ENCODE results near the gene BRCA2. TPM values are rescaled to one million over a fixed set of nuclear protein-coding genes. Genes with fewer than 3 reads are reported as not detected.
"Not testable (repeated sequence)": the region's sequence is repeated elsewhere in the genome, so short reads cannot be mapped to it uniquely, and the experiment has no call there.

BRCA2 gene
- polyA plus RNA-seq, 3 donors: 7.8 to 8.3 (median 8.3) TPM

GRCh38 chr13:32309312-32310133 is 5.8 kb upstream of the BRCA2 start:
- no peak for DNase-seq (ENCODE audit: extremely low read depth in 1 of 11, low read depth in 9 of 11, low spot score in 4 of 11)

- DNase-seq (ENCODE audit: extremely low read depth in 1 of 11, low read depth in 9 of 11, low spot score in 4 of 11): peak in 7 of 11 donors; percentile 17 to 60 (median 41)
These were observed 5.1 kb upstream of the BRCA2 start for GRCh38 chr13:32310134-32310706.

GRCh38 chr13:32311188-32311897 is 4.0 kb upstream of the BRCA2 start:
- DNase-seq (ENCODE audit: extremely low read depth in 1 of 11, low read depth in 9 of 11, low spot score in 4 of 11): no peak

- DNase-seq (ENCODE audit: extremely low read depth in 1 of 11, low read depth in 9 of 11, low spot score in 4 of 11): peak in 8 of 11 donors; percentile 17 to 54 (median 35)
These were observed 754 bp upstream of the BRCA2 start for GRCh38 chr13:32314271-32315237.

DNA sequence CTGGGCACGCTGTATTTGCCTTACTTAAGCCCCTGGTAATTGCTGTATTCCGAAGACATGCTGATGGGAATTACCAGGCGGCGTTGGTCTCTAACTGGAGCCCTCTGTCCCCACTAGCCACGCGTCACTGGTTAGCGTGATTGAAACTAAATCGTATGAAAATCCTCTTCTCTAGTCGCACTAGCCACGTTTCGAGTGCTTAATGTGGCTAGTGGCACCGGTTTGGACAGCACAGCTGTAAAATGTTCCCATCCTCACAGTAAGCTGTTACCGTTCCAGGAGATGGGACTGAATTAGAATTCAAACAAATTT is 676 bp downstream of the BRCA2 start:
- DNase-seq (ENCODE audit: extremely low read depth in 1 of 11, low read depth in 9 of 11, low spot score in 4 of 11): no peak

GRCh38 chr13:32316501-32316900 is 1.2 kb downstream of the BRCA2 start:
- no peak for DNase-seq (ENCODE audit: extremely low read depth in 1 of 11, low read depth in 9 of 11, low spot score in 4 of 11)

GRCh38 chr13:32317716-32318465 is 2.6 kb downstream of the BRCA2 start:
- no peak for DNase-seq (ENCODE audit: extremely low read depth in 1 of 11, low read depth in 9 of 11, low spot score in 4 of 11)

GRCh38 chr13:32320528-32320927 is 5.2 kb downstream of the BRCA2 start:
- DNase-seq (ENCODE audit: extremely low read depth in 1 of 11, low read depth in 9 of 11, low spot score in 4 of 11): no peak

- DNase-seq (ENCODE audit: extremely low read depth in 1 of 11, low read depth in 9 of 11, low spot score in 4 of 11): no peak
These were observed 8.6 kb downstream of the BRCA2 start for GRCh38 chr13:32323912-32324311.

DNA sequence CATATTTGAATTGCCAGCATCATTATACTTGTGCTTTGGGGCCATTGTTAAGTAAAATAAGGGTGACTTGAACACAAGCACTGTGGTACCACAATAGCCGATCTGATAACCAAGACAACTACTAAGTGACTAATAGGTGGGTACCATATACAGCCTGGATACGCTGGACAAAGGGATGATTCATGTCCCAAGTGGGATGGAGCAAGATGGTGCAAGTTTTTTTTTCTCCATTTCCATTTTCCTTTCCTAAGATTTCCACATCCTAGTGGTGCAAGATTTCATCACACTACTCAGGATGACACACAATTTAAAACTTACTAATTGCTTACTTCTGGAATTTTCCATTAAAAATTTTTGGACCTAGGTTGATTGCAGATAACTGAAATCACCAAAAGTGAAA is 15.1 kb downstream of the BRCA2 start:
- no peak for DNase-seq (ENCODE audit: extremely low read depth in 1 of 11, low read depth in 9 of 11, low spot score in 4 of 11)

DNA sequence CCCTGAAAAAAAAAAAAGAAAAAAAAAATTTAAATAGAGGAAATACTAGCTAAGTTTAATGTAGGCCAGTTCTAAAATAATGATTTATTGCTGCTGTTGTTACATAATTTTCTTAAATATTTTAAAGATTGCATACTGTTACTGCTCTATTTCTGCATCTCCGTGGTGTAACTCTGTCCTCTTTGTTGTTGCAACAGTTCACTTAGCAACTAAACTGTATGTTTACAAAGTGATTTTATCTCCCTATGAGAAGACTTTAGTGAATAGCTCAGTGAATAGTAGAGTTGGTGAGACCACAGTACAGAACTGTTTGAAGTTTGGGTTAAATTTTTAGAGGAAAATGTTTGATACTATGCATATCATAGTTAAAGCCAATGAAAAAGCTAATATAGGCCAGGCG is 19.4 kb downstream of the BRCA2 start:
- DNase-seq (ENCODE audit: extremely low read depth in 1 of 11, low read depth in 9 of 11, low spot score in 4 of 11): no peak

DNA sequence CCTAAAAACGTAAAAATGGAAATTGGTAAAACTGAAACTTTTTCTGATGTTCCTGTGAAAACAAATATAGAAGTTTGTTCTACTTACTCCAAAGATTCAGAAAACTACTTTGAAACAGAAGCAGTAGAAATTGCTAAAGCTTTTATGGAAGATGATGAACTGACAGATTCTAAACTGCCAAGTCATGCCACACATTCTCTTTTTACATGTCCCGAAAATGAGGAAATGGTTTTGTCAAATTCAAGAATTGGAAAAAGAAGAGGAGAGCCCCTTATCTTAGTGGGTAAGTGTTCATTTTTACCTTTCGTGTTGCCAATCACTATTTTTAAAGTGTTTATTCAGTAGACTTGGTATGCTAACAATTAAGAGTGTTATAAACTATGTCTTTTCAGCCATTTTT is 25.6 kb downstream of the BRCA2 start:
- no peak for DNase-seq (ENCODE audit: extremely low read depth in 1 of 11, low read depth in 9 of 11, low spot score in 4 of 11)

GRCh38 chr13:32347651-32348050 is 32.3 kb downstream of the BRCA2 start:
- DNase-seq (ENCODE audit: extremely low read depth in 1 of 11, low read depth in 9 of 11, low spot score in 4 of 11): no peak

- DNase-seq (ENCODE audit: extremely low read depth in 1 of 11, low read depth in 9 of 11, low spot score in 4 of 11): not testable (repeated sequence)
These were observed 35.6 kb downstream of the BRCA2 start for GRCh38 chr13:32350839-32351441.

- DNase-seq (ENCODE audit: extremely low read depth in 1 of 11, low read depth in 9 of 11, low spot score in 4 of 11): no peak
These were observed 38.7 kb downstream of the BRCA2 start for GRCh38 chr13:32354040-32354439.

- DNase-seq (ENCODE audit: extremely low read depth in 1 of 11, low read depth in 9 of 11, low spot score in 4 of 11): not testable (repeated sequence)
These were observed 40.6 kb downstream of the BRCA2 start for GRCh38 chr13:32355935-32356334.

DNA sequence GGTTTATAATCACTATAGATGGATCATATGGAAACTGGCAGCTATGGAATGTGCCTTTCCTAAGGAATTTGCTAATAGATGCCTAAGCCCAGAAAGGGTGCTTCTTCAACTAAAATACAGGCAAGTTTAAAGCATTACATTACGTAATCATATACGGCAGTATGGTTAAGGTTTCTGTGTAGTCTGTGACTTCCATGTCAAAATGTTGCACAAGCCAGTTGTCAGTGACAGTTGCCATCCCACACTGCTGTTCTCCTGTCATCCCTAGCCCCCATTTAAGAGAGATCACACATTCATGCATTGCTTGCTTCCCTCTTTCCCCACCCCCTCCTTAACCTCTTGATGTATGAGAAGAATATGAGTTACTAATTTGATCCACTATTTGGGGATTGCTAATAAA is 47.3 kb downstream of the BRCA2 start:
- DNase-seq (ENCODE audit: extremely low read depth in 1 of 11, low read depth in 9 of 11, low spot score in 4 of 11): no peak

DNA sequence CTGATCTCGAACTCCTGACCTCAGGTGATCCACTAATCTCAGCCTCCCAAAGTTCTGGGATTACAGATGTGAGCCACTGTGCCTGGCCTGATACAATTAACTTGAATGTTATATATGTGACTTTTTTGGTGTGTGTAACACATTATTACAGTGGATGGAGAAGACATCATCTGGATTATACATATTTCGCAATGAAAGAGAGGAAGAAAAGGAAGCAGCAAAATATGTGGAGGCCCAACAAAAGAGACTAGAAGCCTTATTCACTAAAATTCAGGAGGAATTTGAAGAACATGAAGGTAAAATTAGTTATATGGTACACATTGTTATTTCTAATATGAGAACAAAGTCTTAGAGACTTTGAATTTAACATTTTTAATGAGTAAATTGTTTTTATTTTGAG is 55.5 kb downstream of the BRCA2 start:
- no peak for DNase-seq (ENCODE audit: extremely low read depth in 1 of 11, low read depth in 9 of 11, low spot score in 4 of 11)

All from renal cortex interstitium (tissue), 11 donors.